ENCODE data around the gene ABCA9.

DNA sequence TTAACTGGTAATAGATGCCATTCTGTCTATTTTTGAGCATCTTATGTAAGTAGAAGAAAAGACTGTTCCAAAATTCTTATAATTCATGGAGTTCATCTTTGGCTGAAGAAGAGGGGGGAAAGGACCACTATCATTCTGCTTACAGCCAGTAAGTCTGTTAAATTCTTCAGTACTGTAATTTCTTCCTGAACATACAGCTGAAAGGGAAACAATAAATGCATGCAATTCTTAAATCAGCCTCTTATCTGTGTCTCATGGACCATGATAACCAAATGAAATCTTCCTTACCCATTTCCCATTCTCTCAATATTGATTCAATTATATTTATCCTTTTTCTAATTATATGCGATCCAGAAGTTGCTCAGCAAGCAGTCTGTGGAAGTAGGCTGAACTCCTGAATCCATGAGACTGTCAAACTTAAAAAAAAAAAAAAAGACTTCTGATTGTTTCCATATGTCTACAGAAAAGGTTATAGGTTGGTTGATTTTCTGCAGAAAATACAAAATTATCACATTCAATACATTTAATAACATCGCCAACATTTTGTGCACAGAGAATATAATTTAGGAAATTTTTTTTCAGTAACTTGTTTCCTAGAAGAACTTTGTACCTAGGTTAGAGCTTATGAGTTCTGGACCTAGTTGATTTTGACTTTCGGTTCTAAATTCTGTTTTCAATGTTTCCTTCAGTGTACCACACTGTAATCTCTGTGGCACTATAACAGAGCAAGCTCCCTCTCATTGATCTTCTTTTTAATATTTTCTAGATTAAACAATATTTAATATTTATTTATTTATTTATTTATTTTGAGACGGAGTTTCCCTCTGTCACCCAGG, 1.2 kb upstream of the ABCA9 start:
- TF ChIP-seq YY1 (IDR thresholded peaks at IDR 0.05; ENCODE audit: insufficient read depth, insufficient replicate concordance, low read depth, low read length) (no peak), HOXA7 (CRISPR knock-in tag; IDR thresholded peaks at IDR 0.05) (no peak), ZNF343 (CRISPR knock-in tag; IDR thresholded peaks at IDR 0.05) (no peak), HDAC2 (CRISPR knock-in tag; IDR thresholded peaks at IDR 0.05) (no peak), JUN (CRISPR knock-in tag; IDR thresholded peaks at IDR 0.05) (no peak), MEIS2 (CRISPR knock-in tag; IDR thresholded peaks at IDR 0.05) (no peak), POLR2AphosphoS5 (IDR thresholded peaks at IDR 0.05; ENCODE audit: low read depth, low read length) (no peak), ZSCAN22 (CRISPR knock-in tag; IDR thresholded peaks at IDR 0.05) (no peak), CREB1 (IDR thresholded peaks at IDR 0.05) (no peak), CREB1 (CRISPR knock-in tag; IDR thresholded peaks at IDR 0.05) (no peak)
- TF ChIP-seq, protein P1, sequence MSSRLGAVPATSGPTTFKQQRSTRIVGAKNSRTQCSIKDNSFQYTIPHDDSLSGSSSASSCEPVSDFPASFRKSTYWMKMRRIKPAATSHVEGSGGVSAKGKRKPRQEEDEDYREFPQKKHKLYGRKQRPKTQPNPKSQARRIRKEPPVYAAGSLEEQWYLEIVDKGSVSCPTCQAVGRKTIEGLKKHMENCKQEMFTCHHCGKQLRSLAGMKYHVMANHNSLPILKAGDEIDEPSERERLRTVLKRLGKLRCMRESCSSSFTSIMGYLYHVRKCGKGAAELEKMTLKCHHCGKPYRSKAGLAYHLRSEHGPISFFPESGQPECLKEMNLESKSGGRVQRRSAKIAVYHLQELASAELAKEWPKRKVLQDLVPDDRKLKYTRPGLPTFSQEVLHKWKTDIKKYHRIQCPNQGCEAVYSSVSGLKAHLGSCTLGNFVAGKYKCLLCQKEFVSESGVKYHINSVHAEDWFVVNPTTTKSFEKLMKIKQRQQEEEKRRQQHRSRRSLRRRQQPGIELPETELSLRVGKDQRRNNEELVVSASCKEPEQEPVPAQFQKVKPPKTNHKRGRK (CRISPR knock-in tag; IDR thresholded peaks at IDR 0.05) = no peak
- TF ChIP-seq, protein P2, sequence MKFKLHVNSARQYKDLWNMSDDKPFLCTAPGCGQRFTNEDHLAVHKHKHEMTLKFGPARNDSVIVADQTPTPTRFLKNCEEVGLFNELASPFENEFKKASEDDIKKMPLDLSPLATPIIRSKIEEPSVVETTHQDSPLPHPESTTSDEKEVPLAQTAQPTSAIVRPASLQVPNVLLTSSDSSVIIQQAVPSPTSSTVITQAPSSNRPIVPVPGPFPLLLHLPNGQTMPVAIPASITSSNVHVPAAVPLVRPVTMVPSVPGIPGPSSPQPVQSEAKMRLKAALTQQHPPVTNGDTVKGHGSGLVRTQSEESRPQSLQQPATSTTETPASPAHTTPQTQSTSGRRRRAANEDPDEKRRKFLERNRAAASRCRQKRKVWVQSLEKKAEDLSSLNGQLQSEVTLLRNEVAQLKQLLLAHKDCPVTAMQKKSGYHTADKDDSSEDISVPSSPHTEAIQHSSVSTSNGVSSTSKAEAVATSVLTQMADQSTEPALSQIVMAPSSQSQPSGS (CRISPR knock-in tag; IDR thresholded peaks at IDR 0.05) = no peak
